AG09309 (cell line): ENCODE measurements around the gene SUMO4.

Experiments used
- DNase-seq: peaks from one replicate; pipeline ENCODE4 v3.0.0-alpha.2; 2010; ENCODE audit warnings: low read depth
- H3K4me3 ChIP-seq: 2 replicates; pipeline ENCODE4 v1.5.1; 2011; ENCODE audit warnings: mild to moderate bottlenecking, low read depth, low read length, moderate library complexity; ENCODE audit not compliant: control insufficient read depth
- TF ChIP-seq, protein P1 (sequence below): IDR thresholded peaks from 2 replicates; pipeline ENCODE4 v1.5.1; 2011; ENCODE audit warnings: mild to moderate bottlenecking, low read depth, low read length, inconsistent platforms; ENCODE audit not compliant: insufficient read depth, control insufficient read depth; ENCODE audit errors: missing control alignments

The SUMO4 gene

GRCh38 chr6:149395185-149395584 lies 4.9 kb upstream of the SUMO4 start:
- TF ChIP-seq, protein P1, sequence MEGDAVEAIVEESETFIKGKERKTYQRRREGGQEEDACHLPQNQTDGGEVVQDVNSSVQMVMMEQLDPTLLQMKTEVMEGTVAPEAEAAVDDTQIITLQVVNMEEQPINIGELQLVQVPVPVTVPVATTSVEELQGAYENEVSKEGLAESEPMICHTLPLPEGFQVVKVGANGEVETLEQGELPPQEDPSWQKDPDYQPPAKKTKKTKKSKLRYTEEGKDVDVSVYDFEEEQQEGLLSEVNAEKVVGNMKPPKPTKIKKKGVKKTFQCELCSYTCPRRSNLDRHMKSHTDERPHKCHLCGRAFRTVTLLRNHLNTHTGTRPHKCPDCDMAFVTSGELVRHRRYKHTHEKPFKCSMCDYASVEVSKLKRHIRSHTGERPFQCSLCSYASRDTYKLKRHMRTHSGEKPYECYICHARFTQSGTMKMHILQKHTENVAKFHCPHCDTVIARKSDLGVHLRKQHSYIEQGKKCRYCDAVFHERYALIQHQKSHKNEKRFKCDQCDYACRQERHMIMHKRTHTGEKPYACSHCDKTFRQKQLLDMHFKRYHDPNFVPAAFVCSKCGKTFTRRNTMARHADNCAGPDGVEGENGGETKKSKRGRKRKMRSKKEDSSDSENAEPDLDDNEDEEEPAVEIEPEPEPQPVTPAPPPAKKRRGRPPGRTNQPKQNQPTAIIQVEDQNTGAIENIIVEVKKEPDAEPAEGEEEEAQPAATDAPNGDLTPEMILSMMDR, result no peak
- DNase-seq, result no peak
- no peak overlapping the region for H3K4me3 ChIP-seq

DNA sequence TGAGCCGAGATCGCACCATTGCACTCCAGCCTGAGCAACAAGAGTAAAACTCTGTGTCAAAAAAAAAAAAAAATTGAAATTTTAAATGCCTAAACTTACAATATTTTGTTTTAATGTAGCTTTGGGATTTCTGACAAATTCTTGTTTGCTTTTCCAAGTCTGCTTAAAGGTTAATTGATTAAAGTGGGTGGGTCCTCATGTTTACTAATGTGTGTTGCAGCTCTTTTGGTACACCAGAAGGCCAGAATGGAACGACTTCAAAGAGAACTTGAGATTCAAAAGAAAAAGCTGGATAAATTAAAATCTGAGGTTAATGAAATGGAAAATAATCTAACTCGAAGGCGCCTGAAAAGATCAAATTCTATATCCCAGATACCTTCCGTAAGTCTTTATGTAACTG lies 2.7 kb upstream of the SUMO4 start:
- no peak for DNase-seq
- no peak overlapping the region for H3K4me3 ChIP-seq
- TF ChIP-seq, protein P1, result no peak

DNA sequence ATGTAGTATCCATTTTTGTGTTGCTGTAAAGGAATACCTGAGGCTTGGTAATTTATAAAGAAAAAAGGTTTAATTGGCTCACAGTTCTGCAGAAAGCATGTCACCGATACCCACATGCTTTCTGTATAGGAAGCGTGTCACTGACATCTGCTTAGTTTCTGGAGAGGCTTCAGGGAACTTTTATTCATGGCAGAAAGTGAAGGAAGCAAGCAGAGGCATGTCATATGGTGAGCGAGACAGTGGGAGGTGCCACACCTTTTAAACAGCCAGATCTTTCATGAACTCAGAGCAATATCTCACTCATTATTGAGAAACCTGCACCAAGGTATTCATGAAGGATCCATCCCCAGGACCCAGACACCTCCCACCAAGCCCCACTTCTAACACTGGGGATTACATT lies 3.5 kb downstream of the SUMO4 start:
- no peak overlapping the region for H3K4me3 ChIP-seq
- TF ChIP-seq, protein P1, result no peak
- no peak for DNase-seq

GRCh38 chr6:149405823-149406765 lies 6.0 kb downstream of the SUMO4 start:
- TF ChIP-seq, protein P1, result no peak
- no peak for DNase-seq
- no peak overlapping the region for H3K4me3 ChIP-seq

- no peak for DNase-seq
- H3K4me3 ChIP-seq, result no peak overlapping the region
- TF ChIP-seq, protein P1, result no peak
These were observed 9.6 kb downstream of the SUMO4 start for GRCh38 chr6:149409617-149410016.

DNA sequence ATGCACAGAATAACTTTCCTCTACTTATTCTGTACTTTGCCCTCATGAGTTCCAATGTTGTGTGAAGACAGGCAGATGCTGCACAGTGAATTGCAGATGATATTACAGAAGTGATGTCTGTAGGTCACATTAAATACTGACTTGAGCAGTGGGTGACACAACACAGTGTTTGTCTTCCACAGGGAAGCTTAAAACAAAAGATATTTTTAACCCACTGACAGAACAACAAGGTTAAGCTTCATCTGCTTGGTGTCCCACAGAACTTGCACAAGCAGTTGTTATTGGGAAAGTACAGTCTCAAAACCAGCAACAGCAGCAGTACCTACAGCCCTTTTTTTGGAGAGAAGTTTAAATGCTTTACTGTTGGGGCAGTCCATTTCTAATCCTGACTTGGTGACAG lies 10.5 kb downstream of the SUMO4 start:
- no peak for DNase-seq
- H3K4me3 ChIP-seq, result no peak overlapping the region
- TF ChIP-seq, protein P1, result no peak
